Left ventricle myocardium inferior (tissue), 1 donor: ENCODE measurements around the gene PSIP1. TPM values are rescaled to one million over a fixed set of nuclear protein-coding genes. Genes with fewer than 3 reads are reported as not detected.

ENCODE experiments used
- DNase-seq: peaks from one replicate; pipeline ENCODE4 v3.0.0-alpha.2; 2020
- H3K27ac ChIP-seq: fragments of 200-600 bp; replicated peaks from 2 replicates; pipeline ENCODE4 v1.8.0; 2021
- H3K27me3 ChIP-seq: fragments of 200-600 bp; 2 replicates; pipeline ENCODE4 v1.8.0; 2021; ENCODE audit warnings: low read depth
- H3K36me3 ChIP-seq: fragments of 200-600 bp; 2 replicates; pipeline ENCODE4 v1.8.0; 2021
- H3K4me1 ChIP-seq: fragments of 200-600 bp; 2 replicates; pipeline ENCODE4 v1.8.0; 2021
- H3K4me3 ChIP-seq: fragments of 200-600 bp; 2 replicates; pipeline ENCODE4 v1.8.0; 2021; ENCODE audit warnings: mild to moderate bottlenecking, moderate library complexity
- H3K9me3 ChIP-seq: fragments of 200-600 bp; replicated peaks from 2 replicates; pipeline ENCODE4 v1.8.0; 2021
- intact Hi-C: fragments of 100-400 bp; cut with micrococcal nuclease; formaldehyde crosslinking; loops from one replicate; pipeline ENCODE4 v1.11.0; 2022
- total RNA-seq: library from RNA; stranded (reverse); fragmentation: NEBNext Ultra II Directional; extraction: Animal tissue kit (Norgen Biotek cat#: 25700); gene quantifications from one replicate; pipeline ENCODE4 v1.2.1, GENCODE V29; 2021
- TF ChIP-seq, protein P1 (sequence below): fragments of 200-600 bp; IDR thresholded peaks from 2 replicates; pipeline ENCODE4 v1.8.0; 2021; ENCODE audit warnings: antibody characterized with exemption, mild to moderate bottlenecking, borderline replicate concordance
- donor health status: DM: no; HTN: yes; CAD: no; lungs with severe emphysema.

PSIP1 gene
- total RNA-seq, 1 donor from 2014 or later, result 22.5 TPM

DNA sequence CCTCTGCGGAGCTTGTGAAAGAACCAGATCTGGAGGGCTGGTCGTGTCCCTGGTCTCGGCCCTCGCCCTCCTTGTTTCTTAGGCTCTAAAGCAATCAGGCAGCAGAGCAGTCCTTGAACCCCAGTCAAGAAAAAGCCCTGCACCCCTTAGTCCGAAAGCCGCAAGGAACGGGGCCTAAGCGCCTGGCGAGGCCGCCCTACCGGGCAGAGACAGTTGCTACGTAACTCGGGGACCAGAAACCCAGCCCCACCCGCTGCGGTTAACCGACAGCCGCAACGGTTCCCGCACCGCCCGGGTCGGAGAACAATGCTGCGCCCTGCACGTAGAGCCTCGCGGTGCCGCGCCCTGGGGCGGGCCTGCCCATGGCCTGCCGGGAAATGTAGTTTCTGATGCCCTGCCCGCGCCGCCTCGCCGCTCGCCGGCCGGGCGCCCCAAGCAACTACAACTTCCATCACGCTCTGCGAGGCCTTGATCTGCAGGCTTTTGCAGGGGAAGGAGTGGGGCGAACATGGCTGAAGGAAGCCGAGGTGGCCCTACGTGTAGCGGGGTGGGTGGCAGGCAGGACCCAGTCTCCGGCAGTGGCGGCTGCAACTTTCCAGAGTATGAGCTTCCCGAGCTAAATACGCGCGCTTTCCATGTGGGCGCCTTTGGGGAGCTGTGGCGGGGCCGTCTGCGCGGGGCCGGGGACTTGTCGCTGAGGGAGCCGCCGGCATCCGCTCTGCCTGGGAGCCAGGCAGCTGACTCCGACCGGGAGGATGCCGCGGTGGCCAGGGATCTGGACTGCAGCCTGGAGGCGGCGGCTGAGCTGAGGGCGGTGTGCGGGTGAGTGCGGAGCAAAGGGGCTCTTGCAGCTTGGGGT is 88.2 kb downstream of the PSIP1 start, which contains the start of gene SNAPC3:
Gene SNAPC3, plus strand, starts transcription at position 505 of the 859 bp plus-strand sequence. Its CDS starts 4 bp downstream, at position 509.
- H3K36me3 ChIP-seq, result peaks cover 26% of the 10 kb centered on the region
- peak within 1 kb of the TSS; percentile 97 for H3K27ac ChIP-seq
- peaks cover 54% of the 10 kb centered on the region for H3K4me1 ChIP-seq
- no peaks in the 10 kb centered on the region for H3K27me3 ChIP-seq
- peak within 1 kb of the TSS; percentile 88 for H3K4me3 ChIP-seq
- no peaks in the 10 kb centered on the region for H3K9me3 ChIP-seq
- TF ChIP-seq, protein P1, sequence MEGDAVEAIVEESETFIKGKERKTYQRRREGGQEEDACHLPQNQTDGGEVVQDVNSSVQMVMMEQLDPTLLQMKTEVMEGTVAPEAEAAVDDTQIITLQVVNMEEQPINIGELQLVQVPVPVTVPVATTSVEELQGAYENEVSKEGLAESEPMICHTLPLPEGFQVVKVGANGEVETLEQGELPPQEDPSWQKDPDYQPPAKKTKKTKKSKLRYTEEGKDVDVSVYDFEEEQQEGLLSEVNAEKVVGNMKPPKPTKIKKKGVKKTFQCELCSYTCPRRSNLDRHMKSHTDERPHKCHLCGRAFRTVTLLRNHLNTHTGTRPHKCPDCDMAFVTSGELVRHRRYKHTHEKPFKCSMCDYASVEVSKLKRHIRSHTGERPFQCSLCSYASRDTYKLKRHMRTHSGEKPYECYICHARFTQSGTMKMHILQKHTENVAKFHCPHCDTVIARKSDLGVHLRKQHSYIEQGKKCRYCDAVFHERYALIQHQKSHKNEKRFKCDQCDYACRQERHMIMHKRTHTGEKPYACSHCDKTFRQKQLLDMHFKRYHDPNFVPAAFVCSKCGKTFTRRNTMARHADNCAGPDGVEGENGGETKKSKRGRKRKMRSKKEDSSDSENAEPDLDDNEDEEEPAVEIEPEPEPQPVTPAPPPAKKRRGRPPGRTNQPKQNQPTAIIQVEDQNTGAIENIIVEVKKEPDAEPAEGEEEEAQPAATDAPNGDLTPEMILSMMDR, result peak; percentile 15
- intact Hi-C loops, result loop anchor here (10.0 kb wide), 1 partner anchor 118 kb away; the partner anchor contains the start of gene TTC39B
- DNase-seq, result peak; percentile 94

- H3K27ac ChIP-seq, result peak overlapping the region; percentile 97
- intact Hi-C loops, result loop anchor here (10.0 kb wide), 1 partner anchor 117 kb away; the partner anchor contains the start of gene TTC39B
- TF ChIP-seq, protein P1, result no peak
- no peaks in the 10 kb centered on the region for H3K9me3 ChIP-seq
- H3K4me3 ChIP-seq, result peak overlapping the region; percentile 88
- H3K4me1 ChIP-seq, result peaks cover 48% of the 10 kb centered on the region
- no peak for DNase-seq
- H3K36me3 ChIP-seq, result peaks cover 20% of the 10 kb centered on the region
- no peaks in the 10 kb centered on the region for H3K27me3 ChIP-seq
These were observed 88.8 kb downstream of the PSIP1 start for GRCh38 chr9:15421990-15422371.

DNA sequence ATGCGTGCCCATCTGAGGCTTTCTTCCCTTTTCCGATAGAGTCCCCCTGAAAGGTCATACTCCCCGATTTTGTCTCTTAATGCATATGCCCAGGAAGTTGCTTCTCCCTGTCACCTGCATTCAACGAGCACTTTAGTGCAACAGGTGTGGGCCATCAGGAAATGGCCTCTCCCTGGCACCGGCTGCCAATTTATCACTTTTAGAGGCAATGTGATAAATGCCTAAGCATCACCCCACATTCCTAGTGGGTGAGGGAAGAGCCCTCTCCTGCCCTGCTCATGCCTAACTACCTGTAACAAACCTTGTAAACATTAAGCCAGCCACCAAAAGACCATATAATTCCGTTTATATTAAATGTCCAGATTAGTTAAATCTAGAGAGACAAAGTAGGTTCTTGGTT is 89.2 kb downstream of the PSIP1 start:
- no peak overlapping the region for H3K4me3 ChIP-seq
- H3K9me3 ChIP-seq, result no peaks in the 10 kb centered on the region
- peaks cover 19% of the 10 kb centered on the region for H3K36me3 ChIP-seq
- intact Hi-C loops, result loop anchor here (10.0 kb wide), 1 partner anchor 117 kb away; the partner anchor contains the start of gene TTC39B
- peak overlapping the region; percentile 97 for H3K27ac ChIP-seq
- TF ChIP-seq, protein P1, result no peak
- H3K27me3 ChIP-seq, result no peaks in the 10 kb centered on the region
- peaks cover 45% of the 10 kb centered on the region for H3K4me1 ChIP-seq
- no peak for DNase-seq

DNA sequence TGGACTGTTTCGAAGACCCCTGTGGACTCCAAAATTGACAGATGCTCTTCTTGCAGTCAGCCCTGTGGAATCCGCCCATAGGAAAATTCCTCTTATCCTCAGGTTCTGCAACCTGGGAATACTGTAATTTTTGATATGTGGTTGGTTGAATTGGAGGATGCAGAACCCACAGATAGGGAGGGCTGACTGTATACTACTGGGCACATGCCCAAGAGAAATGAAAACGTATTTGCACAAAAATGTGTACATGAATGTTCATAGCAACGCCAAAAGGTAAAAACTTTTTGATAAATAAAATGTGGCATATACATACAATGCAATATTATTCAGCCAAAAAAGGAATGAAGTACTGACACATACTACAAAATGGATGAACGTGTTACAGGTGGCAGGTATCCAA is 90.0 kb downstream of the PSIP1 start:
- no peak overlapping the region for H3K4me3 ChIP-seq
- no peaks in the 10 kb centered on the region for H3K9me3 ChIP-seq
- TF ChIP-seq, protein P1, result no peak
- H3K4me1 ChIP-seq, result peaks cover 38% of the 10 kb centered on the region
- H3K27ac ChIP-seq, result no peak overlapping the region
- intact Hi-C loops, result loop anchor here (10.0 kb wide), 1 partner anchor 116 kb away; the partner anchor contains the start of gene TTC39B
- H3K36me3 ChIP-seq, result peaks cover 13% of the 10 kb centered on the region
- no peaks in the 10 kb centered on the region for H3K27me3 ChIP-seq
- no peak for DNase-seq

GRCh38 chr9:15417626-15418025 is 93.1 kb downstream of the PSIP1 start:
- no peak for DNase-seq
- Histone ChIP-seq H3K27me3 (no peaks in the 10 kb centered on the region), H3K27ac (no peak overlapping the region), H3K4me3 (no peak overlapping the region), H3K36me3 (no peaks in the 10 kb centered on the region), H3K4me1 (peaks cover 7% of the 10 kb centered on the region), H3K9me3 (no peaks in the 10 kb centered on the region)
- TF ChIP-seq, protein P1, result no peak
- intact Hi-C loops, result no loop called here
